Smooth muscle cell (in vitro differentiated cells): ENCODE measurements around the gene MEX3B. TPM values are rescaled to one million over a fixed set of nuclear protein-coding genes. Genes with fewer than 3 reads are reported as not detected.
"Not testable (repeated sequence)": the region's sequence is repeated elsewhere in the genome, so short reads cannot be mapped to it uniquely, and the experiment has no call there.

Experiments used
- DNase-seq: peaks from one replicate; lab custom pipeline; 2025; ENCODE audit not compliant: unreplicated experiment; lab: John Stamatoyannopoulos, UW
- H2AFZ ChIP-seq: fragments of 200-600 bp; sonication (generic); 2 replicates; pipeline ENCODE4 v1.6.0; 2016; ENCODE audit warnings: antibody characterized with exemption, low read depth, mild to moderate bottlenecking
- H3F3A ChIP-seq: fragments of 200-600 bp; sonication (generic); 2 replicates; pipeline ENCODE4 v1.6.0; 2017; ENCODE audit warnings: antibody characterized with exemption, low read depth
- H3K27ac ChIP-seq: fragments of 200-600 bp; sonication (generic); 2 replicates; pipeline ENCODE4 v1.5.1; 2016; ENCODE audit warnings: low read depth, mild to moderate bottlenecking
- H3K27me3 ChIP-seq: fragments of 200-600 bp; sonication (generic); 2 replicates; pipeline ENCODE4 v1.6.1; 2016; ENCODE audit warnings: low read depth, mild to moderate bottlenecking
- H3K36me3 ChIP-seq: fragments of 200-600 bp; sonication (generic); 2 replicates; pipeline ENCODE4 v1.5.1; 2016; ENCODE audit warnings: low read depth
- H3K4me1 ChIP-seq: fragments of 200-600 bp; sonication (generic); 2 replicates; pipeline ENCODE4 v1.5.1; 2016; ENCODE audit warnings: low read depth
- H3K4me2 ChIP-seq: fragments of 200-600 bp; sonication (generic); 2 replicates; pipeline ENCODE4 v1.6.0; 2016; ENCODE audit warnings: mild to moderate bottlenecking
- H3K4me3 ChIP-seq: fragments of 200-600 bp; sonication (generic); 2 replicates; pipeline ENCODE4 v1.5.1; 2016; ENCODE audit warnings: mild to moderate bottlenecking
- H3K79me2 ChIP-seq: fragments of 200-600 bp; sonication (generic); 2 replicates; pipeline ENCODE4 v1.6.0; 2016; ENCODE audit warnings: low read depth, mild to moderate bottlenecking
- H3K9ac ChIP-seq: fragments of 200-600 bp; sonication (generic); 2 replicates; pipeline ENCODE4 v1.6.0; 2016; ENCODE audit warnings: low read depth
- H3K9me3 ChIP-seq: fragments of 200-600 bp; sonication (generic); replicated peaks from 2 replicates; pipeline ENCODE4 v1.5.1; 2016; ENCODE audit warnings: low read depth
- H4K20me1 ChIP-seq: fragments of 200-600 bp; sonication (generic); 2 replicates; pipeline ENCODE4 v1.6.0; 2016; ENCODE audit warnings: low read depth
- WGBS: methylation state at CpG from one replicate; pipeline ENCODE4 v1.1.7; 2016; ENCODE audit warnings: low lambda C conversion rate; 5-methylcytosine and 5-hydroxymethylcytosine counted together
- polyA plus RNA-seq: library from polyadenylated mRNA; unstranded; fragments of >200 nt; fragmentation: Nextera tagmentation; extraction: Ambion mirVana; gene quantifications from 2 replicates; pipeline ENCODE4 v1.2.1, GENCODE V29; 2016
- total RNA-seq: library from RNA; depleted of rRNA; stranded (reverse); fragments of >200 nt; gene quantifications from 2 replicates; pipeline ENCODE4 v1.2.3, GENCODE V29; 2014
- TF ChIP-seq, protein P1 (sequence below): fragments of 200-600 bp; sonication (generic); IDR thresholded peaks from 2 replicates; pipeline ENCODE4 v1.5.1; 2017; ENCODE audit warnings: borderline replicate concordance, mild to moderate bottlenecking, antibody characterized with exemption; ENCODE audit not compliant: insufficient read depth, poor library complexity, severe bottlenecking

MEX3B gene
- total and polyA plus RNA-seq, 2 experiments from 2014 or later, result 7.5 to 13.7 TPM

DNA sequence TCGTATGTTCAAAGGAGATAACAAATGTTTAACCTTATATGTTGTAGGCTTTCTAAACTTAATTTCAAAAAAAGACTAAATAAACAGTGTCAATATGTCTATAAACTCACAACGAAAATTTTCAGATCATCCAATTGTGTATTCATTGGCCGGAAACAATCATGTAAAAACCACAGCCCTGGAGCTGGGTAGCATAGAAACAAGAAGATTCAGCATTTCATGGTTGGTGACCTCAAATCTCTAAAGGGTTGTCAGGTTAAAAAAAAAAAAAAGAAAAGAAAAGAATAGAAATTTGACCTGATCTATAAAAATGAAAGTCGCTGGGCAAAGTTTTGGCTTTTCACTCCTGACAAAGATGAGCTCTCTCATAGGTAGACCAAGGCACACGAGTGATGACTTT is 13.9 kb downstream of the MEX3B start:
- no peak overlapping the region for H3K27ac ChIP-seq
- H3F3A ChIP-seq, result no peaks in the 10 kb centered on the region
- 88% methylated on average over 5 of the region's 5 CpGs for WGBS
- TF ChIP-seq, protein P1, sequence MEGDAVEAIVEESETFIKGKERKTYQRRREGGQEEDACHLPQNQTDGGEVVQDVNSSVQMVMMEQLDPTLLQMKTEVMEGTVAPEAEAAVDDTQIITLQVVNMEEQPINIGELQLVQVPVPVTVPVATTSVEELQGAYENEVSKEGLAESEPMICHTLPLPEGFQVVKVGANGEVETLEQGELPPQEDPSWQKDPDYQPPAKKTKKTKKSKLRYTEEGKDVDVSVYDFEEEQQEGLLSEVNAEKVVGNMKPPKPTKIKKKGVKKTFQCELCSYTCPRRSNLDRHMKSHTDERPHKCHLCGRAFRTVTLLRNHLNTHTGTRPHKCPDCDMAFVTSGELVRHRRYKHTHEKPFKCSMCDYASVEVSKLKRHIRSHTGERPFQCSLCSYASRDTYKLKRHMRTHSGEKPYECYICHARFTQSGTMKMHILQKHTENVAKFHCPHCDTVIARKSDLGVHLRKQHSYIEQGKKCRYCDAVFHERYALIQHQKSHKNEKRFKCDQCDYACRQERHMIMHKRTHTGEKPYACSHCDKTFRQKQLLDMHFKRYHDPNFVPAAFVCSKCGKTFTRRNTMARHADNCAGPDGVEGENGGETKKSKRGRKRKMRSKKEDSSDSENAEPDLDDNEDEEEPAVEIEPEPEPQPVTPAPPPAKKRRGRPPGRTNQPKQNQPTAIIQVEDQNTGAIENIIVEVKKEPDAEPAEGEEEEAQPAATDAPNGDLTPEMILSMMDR, result no peak
- H3K4me2 ChIP-seq, result no peak overlapping the region
- H3K9me3 ChIP-seq, result no peaks in the 10 kb centered on the region
- H3K9ac ChIP-seq, result no peak overlapping the region
- no peaks in the 10 kb centered on the region for H3K27me3 ChIP-seq
- H3K4me3 ChIP-seq, result no peak overlapping the region
- H3K79me2 ChIP-seq, result no peaks in the 10 kb centered on the region
- H4K20me1 ChIP-seq, result no peaks in the 10 kb centered on the region
- DNase-seq, result no peak
- H2AFZ ChIP-seq, result no peak overlapping the region
- no peaks in the 10 kb centered on the region for H3K4me1 ChIP-seq
- no peaks in the 10 kb centered on the region for H3K36me3 ChIP-seq

DNA sequence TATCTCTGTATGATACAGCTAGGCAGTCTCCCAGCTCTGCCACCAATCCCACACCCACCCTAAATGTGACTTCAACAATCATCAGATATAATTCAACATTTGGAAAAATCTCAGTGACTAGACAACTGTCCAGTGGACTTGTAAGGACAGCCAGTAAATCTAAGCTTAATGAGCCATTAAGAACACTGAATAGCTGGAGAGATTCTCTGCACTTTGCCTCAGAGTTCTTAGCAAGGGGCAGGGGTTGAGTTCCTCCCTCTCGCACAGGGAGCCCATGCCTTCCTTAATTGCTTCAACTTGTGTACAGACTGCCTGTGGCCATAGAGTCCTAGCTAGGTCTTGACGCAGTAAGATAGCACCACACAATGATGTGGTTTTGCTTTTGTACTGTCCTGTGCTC is 15.6 kb downstream of the MEX3B start:
- Histone ChIP-seq H3K36me3 (no peaks in the 10 kb centered on the region), H3F3A (no peaks in the 10 kb centered on the region), H3K79me2 (no peaks in the 10 kb centered on the region), H3K27ac (no peak overlapping the region), H3K9ac (no peak overlapping the region), H3K27me3 (no peaks in the 10 kb centered on the region), H3K4me1 (no peaks in the 10 kb centered on the region), H2AFZ (no peak overlapping the region), H3K4me3 (no peak overlapping the region), H3K9me3 (no peaks in the 10 kb centered on the region), H3K4me2 (no peak overlapping the region), H4K20me1 (no peaks in the 10 kb centered on the region)
- 80% methylated on average over 2 of the region's 2 CpGs for WGBS
- DNase-seq, result no peak
- TF ChIP-seq, protein P1, result no peak

DNA sequence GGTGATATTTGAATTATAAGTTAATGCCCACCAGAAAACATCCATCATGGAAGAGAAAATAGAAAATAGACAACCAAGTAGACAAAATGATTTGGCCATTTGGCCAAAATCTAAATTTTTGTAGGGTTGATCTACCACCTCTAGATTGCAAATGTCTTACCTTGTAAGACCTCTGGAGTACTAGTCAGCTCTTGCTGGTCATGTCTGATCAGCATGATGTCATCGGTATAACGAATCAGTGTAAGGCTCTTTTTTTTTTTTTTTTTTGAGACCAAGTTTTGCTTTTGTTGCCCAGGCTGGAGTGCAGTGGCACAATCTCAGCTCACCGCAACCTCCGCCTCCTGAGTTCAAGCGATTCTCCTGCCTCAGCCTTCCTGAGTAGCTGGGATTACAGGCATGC is 17.7 kb downstream of the MEX3B start:
- not testable (repeated sequence) for DNase-seq, H2AFZ ChIP-seq, H3K4me2 ChIP-seq, H3K27me3 ChIP-seq, H3K36me3 ChIP-seq, H3K4me3 ChIP-seq, H3K9ac ChIP-seq, H3K4me1 ChIP-seq, H3F3A ChIP-seq, H4K20me1 ChIP-seq, H3K9me3 ChIP-seq, H3K79me2 ChIP-seq, H3K27ac ChIP-seq
- WGBS, result 80% methylated on average over 5 of the region's 5 CpGs

DNA sequence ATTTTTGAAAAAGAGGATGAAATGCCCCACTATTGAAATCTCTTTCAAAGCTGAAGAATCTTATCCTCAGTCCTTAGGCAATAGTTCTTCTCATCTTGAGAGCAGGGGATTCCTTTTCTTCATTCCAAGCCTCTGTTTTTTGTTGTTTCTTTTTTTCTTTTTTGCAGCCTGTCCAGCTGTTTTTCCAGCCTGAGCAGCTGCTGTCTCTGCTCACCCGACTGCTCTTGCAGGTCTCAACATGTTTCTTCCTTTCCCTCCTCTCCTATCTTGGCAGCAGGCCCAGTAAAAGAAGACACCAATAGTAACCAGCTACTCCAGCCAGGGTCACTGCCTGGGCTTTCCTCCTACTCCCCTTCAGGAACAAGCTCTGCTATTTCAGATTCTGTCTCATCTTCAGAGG is 23.8 kb downstream of the MEX3B start:
- Histone ChIP-seq H3K27me3 (no peaks in the 10 kb centered on the region), H2AFZ (no peak overlapping the region), H4K20me1 (no peaks in the 10 kb centered on the region), H3F3A (no peaks in the 10 kb centered on the region), H3K9ac (no peak overlapping the region), H3K4me1 (no peaks in the 10 kb centered on the region), H3K4me2 (no peak overlapping the region), H3K36me3 (no peaks in the 10 kb centered on the region), H3K79me2 (no peaks in the 10 kb centered on the region), H3K27ac (no peak overlapping the region), H3K9me3 (no peaks in the 10 kb centered on the region), H3K4me3 (no peak overlapping the region)
- WGBS, result 40% methylated on average over 1 of the region's 1 CpG
- no peak for DNase-seq
- TF ChIP-seq, protein P1, result no peak
